Fibroblast of the conjunctiva (primary cell): ENCODE measurements around the gene UCHL5.
A peak's percentile ranks its signal among the peaks of the same experiment; 100 is the strongest.
"Not testable (repeated sequence)": the region's sequence is repeated elsewhere in the genome, so short reads cannot be mapped to it uniquely, and the experiment has no call there.

Experiments used
- DNase-seq: peaks from one replicate; pipeline ENCODE4 v3.0.0-alpha.2; 2010; ENCODE audit warnings: low read depth

UCHL5 gene

GRCh38 chr1:193013005-193013404 is 46.2 kb downstream of the UCHL5 start:
- DNase-seq: peak; percentile 69

DNA sequence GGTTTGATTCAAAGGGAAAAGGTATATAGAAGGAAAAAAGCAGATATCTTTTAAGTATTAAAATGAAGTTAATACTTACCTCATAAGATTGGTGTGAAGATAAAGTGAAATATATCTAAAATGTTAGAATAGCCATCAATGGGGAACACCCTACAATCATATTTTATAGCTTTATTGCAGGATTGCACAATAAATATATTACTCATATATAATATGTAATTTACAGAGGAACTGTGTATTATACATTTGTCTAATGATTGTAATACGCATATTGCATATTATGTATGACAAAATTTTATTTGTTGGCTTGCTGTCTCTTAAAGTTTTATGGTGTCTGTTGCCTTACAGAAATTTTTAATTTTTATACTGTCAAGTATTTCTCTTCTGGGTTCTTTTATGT is 47.8 kb downstream of the UCHL5 start:
- DNase-seq: no peak

GRCh38 chr1:193009501-193009900 is 49.7 kb downstream of the UCHL5 start:
- no peak for DNase-seq

DNA sequence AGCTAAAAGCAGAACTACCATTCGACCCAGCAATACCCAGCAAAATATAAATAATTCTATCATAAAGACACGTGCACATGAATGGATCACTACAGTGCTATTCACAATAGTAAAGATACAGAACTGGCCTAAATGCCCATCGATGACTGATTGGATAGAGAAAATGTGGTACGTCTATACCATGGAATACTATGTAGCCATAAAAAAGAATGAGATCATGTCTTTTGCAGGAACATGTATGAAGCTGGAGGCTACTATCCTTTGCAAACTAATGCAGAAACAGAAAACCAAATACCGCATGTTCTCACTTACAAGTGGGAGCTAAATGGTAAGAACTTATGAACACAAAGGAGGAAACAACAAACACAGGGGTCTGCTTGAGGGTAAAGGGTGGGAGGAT is 53.4 kb downstream of the UCHL5 start:
- no peak for DNase-seq

DNA sequence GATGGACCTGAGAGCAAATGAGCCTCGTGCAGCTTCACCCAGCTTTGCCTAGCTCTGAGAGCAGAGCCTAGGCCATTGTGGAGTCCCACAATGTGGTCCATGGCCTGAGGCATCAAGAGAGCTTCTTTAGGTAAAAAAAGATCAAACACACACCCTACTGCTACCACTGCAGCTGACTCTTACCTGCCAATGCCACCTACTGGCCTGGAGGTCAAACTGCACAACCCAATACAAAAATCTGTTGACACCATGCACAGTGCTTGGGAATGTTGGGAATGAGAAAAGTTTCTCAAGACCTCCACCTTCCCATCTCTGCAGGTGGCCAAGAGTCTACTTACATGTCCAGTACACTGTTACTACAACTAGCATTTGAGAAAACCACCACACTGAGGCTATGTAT is 60.6 kb downstream of the UCHL5 start:
- no peak for DNase-seq

DNA sequence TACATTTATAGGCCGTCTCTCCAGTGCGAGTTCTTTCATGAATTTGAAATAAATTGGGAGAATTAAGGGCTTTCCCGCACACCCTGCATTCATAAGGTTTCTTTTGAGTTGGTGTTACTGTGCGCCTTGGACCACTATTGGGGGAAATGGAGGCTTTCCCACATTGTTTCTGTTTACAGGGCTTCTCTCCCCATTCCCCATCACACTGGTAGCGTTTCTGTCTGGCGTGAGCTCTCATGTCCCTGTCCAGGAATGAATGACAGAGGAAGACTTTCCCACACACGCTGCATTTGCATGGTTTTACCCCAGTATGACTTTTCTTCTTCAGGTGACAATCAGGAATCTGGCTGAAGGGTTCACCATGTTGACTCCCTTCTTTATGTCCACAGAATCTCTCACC is 65.0 kb downstream of the UCHL5 start:
- no peak for DNase-seq

- DNase-seq: no peak
Observed at GRCh38 chr1:192993426-192994085, 65.6 kb downstream of the UCHL5 start.

DNA sequence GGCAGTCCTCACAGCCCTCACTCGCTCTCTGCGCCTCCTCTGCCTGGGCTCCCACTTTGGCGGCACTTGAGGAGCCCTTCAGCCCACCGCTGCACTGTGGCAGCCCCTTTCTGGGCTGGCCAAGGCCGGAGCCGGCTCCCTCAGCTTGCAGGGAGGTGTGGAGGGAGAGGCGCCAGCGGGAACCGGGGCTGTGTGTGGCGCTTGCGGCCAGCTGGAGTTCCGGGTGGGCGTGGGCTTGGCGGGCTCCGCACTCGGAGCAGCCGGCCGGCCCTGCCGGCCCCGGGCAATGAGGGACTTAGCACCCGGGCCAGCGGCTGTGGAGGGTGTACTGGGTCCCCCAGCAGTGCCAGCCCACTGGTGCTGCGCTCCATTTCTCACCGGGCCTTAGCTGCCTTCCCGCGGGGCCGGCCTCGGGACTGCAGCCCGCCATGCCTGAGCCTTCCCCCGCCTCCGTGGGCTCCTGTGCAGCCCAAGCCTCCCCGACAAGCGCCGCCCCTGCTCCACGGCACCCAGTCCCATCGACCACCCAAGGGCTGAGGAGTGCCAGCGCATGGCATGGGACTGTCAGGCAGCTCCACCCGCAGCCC is 72.3 kb downstream of the UCHL5 start:
- DNase-seq: not testable (repeated sequence)

DNA sequence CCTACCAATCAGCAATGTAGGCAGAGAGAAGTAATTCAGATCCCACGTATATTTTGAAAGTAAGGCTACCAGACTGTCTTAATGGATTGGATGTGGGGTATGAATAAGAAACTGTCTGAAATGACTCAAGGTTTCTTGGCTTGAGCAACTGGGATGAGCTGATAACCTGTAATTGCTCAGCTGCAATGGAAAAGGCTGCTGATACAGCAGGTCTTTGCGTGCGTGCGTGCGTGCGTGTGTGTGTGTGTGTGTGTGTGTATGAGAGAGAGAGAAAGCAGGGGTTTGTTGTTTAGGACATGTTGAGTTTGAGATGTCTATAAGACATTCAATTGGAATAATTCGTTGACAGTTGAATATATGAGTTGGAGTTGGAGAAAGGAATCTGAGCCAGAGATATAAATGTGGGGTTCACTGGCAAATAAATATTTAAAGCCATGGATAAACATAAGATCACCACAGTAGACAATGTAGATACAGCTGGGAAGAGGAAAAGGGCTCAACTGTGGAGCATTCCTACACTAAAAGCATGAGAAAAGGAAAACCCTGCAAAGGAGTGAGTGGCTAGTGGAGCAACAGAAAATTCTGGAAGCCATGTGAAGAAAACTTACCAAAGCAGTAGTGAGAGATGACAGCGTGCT is 72.9 kb downstream of the UCHL5 start:
- no peak for DNase-seq

DNA sequence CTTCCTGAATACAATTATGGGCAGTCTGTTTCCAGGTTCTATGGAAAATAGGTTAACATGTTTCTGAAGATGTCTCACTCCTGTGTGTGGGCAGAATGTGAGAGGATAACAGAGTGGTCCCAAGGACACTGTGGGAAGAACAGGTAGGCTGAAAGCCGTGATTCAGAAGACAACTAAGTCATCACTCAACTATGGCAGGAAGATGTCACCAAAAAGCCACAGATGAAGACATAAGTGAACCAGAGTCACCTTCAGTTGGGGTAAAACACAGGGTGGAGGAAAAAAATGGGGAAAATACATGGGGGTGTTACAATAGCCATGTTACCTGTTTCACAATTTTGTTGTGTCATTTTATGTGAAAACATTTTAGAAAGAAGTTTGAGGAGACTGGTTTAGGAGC is 75.1 kb downstream of the UCHL5 start:
- no peak for DNase-seq

DNA sequence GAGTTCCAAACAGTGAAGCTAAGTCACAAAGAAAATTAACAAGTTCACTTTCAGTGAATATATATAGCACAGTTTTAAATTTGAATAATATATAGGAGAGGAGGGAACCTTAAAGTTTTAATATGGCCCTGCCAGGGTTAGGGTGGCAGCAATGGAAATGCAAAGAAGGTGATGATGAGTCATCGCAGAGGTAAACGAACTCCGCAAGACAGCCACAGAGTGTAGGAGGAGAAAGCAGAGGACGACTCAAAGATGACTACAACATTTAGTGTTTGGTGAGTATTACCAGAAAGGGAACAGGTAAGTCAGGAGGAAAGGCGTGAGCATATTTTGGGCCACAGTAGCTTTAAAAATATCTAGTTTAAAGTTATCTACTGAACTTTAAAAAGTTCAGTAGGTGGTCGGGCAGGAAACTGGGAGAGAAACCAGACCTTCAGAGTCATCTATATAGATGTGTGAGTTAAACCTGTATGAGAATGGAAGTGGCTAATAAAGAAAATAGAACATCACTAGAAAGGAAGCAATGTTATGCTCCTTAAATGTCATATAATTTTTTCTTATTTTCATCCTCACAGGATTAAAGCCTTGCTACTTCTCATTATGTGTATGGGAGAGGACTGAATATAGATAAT is 75.7 kb downstream of the UCHL5 start:
- no peak for DNase-seq

- DNase-seq: no peak
Observed at GRCh38 chr1:192980856-192981255, 78.3 kb downstream of the UCHL5 start.

DNA sequence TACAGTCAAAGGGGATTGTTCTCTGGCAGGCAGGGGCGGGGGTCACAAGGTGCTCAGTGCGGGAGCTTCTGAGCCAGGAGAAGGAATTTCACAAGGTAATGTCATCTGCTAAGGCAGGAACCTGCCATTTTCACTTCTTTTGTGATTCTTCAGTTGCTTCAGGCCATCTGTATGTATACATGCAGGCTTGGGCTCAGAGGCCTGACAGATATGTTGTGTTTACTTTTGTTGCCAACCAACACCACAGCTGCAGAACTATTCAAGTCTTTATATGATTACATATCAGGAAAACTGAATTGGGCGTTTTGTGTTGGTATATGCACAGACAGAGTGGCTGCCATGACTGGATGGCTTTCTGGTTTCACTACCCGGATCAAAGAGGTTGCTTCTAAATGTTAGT is 78.8 kb downstream of the UCHL5 start:
- not testable (repeated sequence) for DNase-seq

GRCh38 chr1:192979542-192979941 is 79.6 kb downstream of the UCHL5 start:
- DNase-seq: no peak

DNA sequence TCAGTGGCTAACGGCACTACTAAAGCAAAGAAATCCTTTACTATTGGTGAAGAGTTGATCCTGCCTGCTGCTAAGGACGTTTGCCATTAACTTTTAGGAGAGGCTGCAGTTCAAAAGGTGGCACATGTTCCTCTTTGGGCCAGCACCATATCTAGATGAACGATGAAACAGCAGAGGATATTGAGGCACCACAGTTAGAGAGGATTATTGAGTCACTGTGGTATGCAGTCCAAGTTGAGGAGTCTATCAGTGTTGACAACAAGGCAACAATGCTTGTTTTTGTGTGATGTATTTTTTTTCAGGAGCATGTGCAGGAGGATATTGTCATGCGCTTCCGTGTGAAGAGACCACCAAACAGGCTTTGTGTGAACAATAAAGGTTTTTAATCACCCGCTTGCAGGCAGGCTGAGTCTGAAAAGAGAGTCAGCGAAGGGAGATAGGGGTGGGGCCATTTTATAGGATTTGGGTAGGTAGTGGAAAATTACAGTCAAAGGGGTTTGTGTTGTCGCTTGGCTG is 80.9 kb downstream of the UCHL5 start:
- DNase-seq: no peak

GRCh38 chr1:192977089-192977706 is 82.0 kb downstream of the UCHL5 start:
- DNase-seq: no peak

- no peak for DNase-seq
Observed at GRCh38 chr1:192976576-192976975, 82.6 kb downstream of the UCHL5 start.

DNA sequence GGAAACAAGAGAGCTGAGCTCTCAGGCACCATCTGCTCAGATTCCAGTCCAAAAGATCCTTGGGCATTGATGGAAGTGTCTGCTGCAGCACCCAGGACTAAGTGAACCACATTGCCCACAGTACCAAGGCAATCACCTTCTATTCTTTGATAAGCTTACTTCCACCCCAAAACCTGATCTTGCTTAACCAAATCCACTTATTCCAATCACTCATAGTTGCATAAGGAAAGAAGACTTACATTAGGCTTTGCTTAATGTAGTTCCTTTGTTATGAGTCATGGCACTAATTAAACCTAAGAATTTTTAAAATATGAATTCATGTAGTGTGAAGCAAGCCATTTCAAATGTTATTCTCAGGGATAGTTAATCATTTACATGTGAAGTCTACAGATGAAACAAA is 84.5 kb downstream of the UCHL5 start:
- DNase-seq: no peak

GRCh38 chr1:192973988-192974387 is 85.2 kb downstream of the UCHL5 start:
- DNase-seq: no peak

DNA sequence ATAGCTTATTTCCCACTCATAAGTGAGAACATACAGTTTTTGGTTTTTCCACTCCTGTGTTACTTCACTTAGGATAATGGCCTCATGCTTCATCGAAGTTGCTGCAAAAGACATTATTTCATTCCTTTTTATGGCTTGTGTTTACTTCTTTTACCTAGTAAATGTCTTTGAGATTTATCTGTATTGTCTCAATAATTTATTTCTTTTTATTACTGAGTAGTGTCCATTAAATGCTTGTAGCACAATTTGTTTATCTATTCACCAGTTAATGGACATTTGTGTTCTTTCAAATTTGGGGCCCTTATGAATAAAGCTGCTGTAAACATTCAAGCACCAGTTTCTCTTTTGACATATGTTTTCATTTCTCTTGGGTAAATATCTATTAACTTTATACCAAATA is 86.0 kb downstream of the UCHL5 start:
- DNase-seq: no peak

GRCh38 chr1:192969091-192969490 is 90.1 kb downstream of the UCHL5 start:
- DNase-seq: no peak

- no peak for DNase-seq
Observed at GRCh38 chr1:192968323-192968722, 90.8 kb downstream of the UCHL5 start.

GRCh38 chr1:192967901-192968300 is 91.3 kb downstream of the UCHL5 start:
- DNase-seq: no peak
